ENCODE data around the gene SUOX.

DNA sequence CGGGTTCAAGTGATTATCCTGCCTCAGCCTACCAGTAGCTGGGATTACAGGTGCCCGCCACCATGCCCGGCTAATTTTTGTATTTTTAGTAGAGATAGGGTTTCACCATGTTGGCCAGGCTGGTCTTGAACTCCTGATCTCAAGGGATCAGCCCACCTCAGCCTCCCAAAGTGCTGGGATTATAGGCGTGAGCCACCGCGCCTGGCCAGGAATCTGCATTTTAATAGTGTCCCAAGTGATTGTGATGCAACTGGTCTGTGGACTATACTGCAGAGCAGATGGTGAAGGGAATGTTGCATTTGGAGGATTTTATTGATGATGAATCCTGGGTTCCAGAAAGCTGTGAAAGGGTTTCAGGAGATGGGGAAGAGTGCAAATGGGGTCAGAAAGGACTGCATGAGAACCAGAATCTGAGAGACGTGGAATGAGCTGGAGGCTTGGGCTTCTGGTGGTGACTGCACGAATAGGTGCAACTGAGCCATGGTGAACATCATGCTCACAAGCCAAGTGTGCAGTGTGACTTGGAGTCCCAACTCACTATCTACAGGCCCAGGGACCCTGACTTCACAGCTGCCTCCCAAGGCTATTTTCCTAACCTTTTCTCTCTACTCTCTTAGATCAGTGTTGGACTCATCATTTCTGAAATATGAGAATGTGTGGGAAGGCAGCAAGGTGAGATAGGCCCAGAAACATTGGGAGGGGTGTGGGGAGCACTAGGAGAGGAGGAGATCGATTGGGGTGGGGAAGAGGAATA is 49.1 kb downstream of the SUOX start:
- TF ChIP-seq POLR2AphosphoS5 (IDR thresholded peaks at IDR 0.05), result no peak
- no peak for TF ChIP-seq EP300 (IDR thresholded peaks at IDR 0.05)
- TF ChIP-seq, protein P1, sequence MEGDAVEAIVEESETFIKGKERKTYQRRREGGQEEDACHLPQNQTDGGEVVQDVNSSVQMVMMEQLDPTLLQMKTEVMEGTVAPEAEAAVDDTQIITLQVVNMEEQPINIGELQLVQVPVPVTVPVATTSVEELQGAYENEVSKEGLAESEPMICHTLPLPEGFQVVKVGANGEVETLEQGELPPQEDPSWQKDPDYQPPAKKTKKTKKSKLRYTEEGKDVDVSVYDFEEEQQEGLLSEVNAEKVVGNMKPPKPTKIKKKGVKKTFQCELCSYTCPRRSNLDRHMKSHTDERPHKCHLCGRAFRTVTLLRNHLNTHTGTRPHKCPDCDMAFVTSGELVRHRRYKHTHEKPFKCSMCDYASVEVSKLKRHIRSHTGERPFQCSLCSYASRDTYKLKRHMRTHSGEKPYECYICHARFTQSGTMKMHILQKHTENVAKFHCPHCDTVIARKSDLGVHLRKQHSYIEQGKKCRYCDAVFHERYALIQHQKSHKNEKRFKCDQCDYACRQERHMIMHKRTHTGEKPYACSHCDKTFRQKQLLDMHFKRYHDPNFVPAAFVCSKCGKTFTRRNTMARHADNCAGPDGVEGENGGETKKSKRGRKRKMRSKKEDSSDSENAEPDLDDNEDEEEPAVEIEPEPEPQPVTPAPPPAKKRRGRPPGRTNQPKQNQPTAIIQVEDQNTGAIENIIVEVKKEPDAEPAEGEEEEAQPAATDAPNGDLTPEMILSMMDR (IDR thresholded peaks at IDR 0.05), result no peak
- TF ChIP-seq POLR2A (IDR thresholded peaks at IDR 0.05; ENCODE audit: low read depth), result no peak
